Measurements from ENCODE around the gene CCDC54. TPM values are rescaled to one million over a fixed set of nuclear protein-coding genes. Genes with fewer than 3 reads are reported as not detected.

CCDC54 gene
- total RNA-seq, 1 experiment from 2014 or later: not detected

- no peak overlapping the region for H3K18ac ChIP-seq (ENCODE audit: insufficient read length, low read depth, low read length)
- Mint-ChIP-seq H3K27me3 (ENCODE audit: low read depth) (no peaks in the 10 kb centered on the region), H3K9me3 (peaks cover 0 to under 1% of the 10 kb centered on the region in 2 experiments; a peak in 2 of 5 replicates), H3K27ac (no peak overlapping the region), H3K4me1 (no peaks in the 10 kb centered on the region), H3K4me3 (no peak overlapping the region), H3K36me3 (ENCODE audit: insufficient read depth in 1 of 3, low read depth in 3 of 3) (peaks cover 0 to 2% (median 0%) of the 10 kb centered on the region in 3 experiments; a peak in 2 of 7 replicates)
- no peak overlapping the region for H2BK120ac ChIP-seq (ENCODE audit: low read depth, low read length, poor library complexity, severe bottlenecking)
- no peak overlapping the region for H3K14ac ChIP-seq (ENCODE audit: insufficient read depth, low read length)
- no peak overlapping the region for H3K4ac ChIP-seq (ENCODE audit: low read depth, low read length)
- no peak overlapping the region for H2BK15ac ChIP-seq (ENCODE audit: low read depth, low read length)
- H3K23ac ChIP-seq (ENCODE audit: insufficient read length, low read depth, low read length): no peak overlapping the region
- H3K9ac ChIP-seq (ENCODE audit: extremely low read depth, insufficient read length, low read length): no peak overlapping the region
- H3K27ac ChIP-seq (ENCODE audit: insufficient read length, low read depth, low read length): no peak overlapping the region
- H4K8ac ChIP-seq (replicated peaks; ENCODE audit: insufficient read length, low read depth, low read length): no peak overlapping the region
- no peak overlapping the region for H2AK5ac ChIP-seq (ENCODE audit: insufficient read length, low read length)
- no peaks in the 10 kb centered on the region for H4K20me1 ChIP-seq (ENCODE audit: control insufficient read depth, insufficient read depth, insufficient read length)
- H3K27me3 ChIP-seq (ENCODE audit: insufficient read depth, low read length): no peaks in the 10 kb centered on the region
- no CpG with 5 or more reads among the region's 2 CpGs for WGBS (ENCODE audit: extremely low coverage, insufficient read length, low lambda C conversion rate)
- no peaks in the 10 kb centered on the region for H3K4me1 ChIP-seq (ENCODE audit: insufficient read depth, low read length)
- H3K79me1 ChIP-seq (ENCODE audit: insufficient read depth, low read depth, low read length, poor library complexity, severe bottlenecking): no peaks in the 10 kb centered on the region
- no peak for DNase-seq
- H2BK20ac ChIP-seq (ENCODE audit: low read depth, low read length, poor library complexity, severe bottlenecking): no peak overlapping the region
- no peak overlapping the region for H2BK5ac ChIP-seq (ENCODE audit: insufficient read length, low read length)
- H3K9me3 ChIP-seq (ENCODE audit: control insufficient read depth, low read depth, low read length): no peaks in the 10 kb centered on the region
- H3T11ph ChIP-seq (ENCODE audit: low read length): no peak overlapping the region
- H2AFZ ChIP-seq (ENCODE audit: low read length): no peak overlapping the region
- no peak overlapping the region for H4K91ac ChIP-seq (ENCODE audit: insufficient read length, low read depth, low read length)
- no peaks in the 10 kb centered on the region for H3K23me2 ChIP-seq (ENCODE audit: insufficient read length, low read depth, low read length, poor library complexity, severe bottlenecking)
- no peak overlapping the region for H3K56ac ChIP-seq (ENCODE audit: insufficient read length, low read depth, low read length)
- no peak for TF ChIP-seq CTCF (conservative IDR thresholded peaks at IDR 0.05)
- H2BK12ac ChIP-seq (ENCODE audit: insufficient read length, low read depth, low read length): no peak overlapping the region
- no peak overlapping the region for H4K5ac ChIP-seq (ENCODE audit: insufficient read length, low read depth, low read length)
- H3K79me2 ChIP-seq (ENCODE audit: insufficient read depth, low read length): no peaks in the 10 kb centered on the region
- no peak overlapping the region for H3K4me2 ChIP-seq (ENCODE audit: insufficient read depth, insufficient read length, low read length)
Measured at GRCh38 chr3:107328069-107328468, 49.2 kb upstream of the CCDC54 start.

Measured in H9 (cell line).